HepG2 (cell line): ENCODE measurements around the gene PPP2R5C. TPM values are rescaled to one million over a fixed set of nuclear protein-coding genes. Genes with fewer than 3 reads are reported as not detected.

ENCODE experiments used
- ATAC-seq: fragments of 200-7000 bp; cut with Tn5 transposase; 3 replicates; pipeline ENCODE4 v1.9.1; 2020; ENCODE audit warnings: mild to moderate bottlenecking, moderate library complexity
- BruUV-seq: library from RNA; stranded (reverse); fragments of 400-500 nt; replicated peaks from 2 replicates; lab custom pipeline; 2021; lab: Mats Ljungman, UMichigan
- CTCF ChIA-PET: fragments of 300-600 bp; formaldehyde crosslinking; extraction: SDS; loops from one replicate; lab custom pipeline; 2021; ENCODE audit warnings: low total read pairs, inconsistent platforms, low intra/inter-chr PET ratio; lab: Yijun Ruan, JAX
- POLR2A ChIA-PET: fragments of 350-600 bp; sonication (Branson Sonifier 250); formaldehyde crosslinking; loops from one replicate; lab custom pipeline; 2020; ENCODE audit warnings: antibody characterized with exemption, inconsistent platforms; lab: Yijun Ruan, JAX
- DNase-seq: peaks from one replicate; pipeline ENCODE4 v3.0.0-alpha.2; 2015; ENCODE audit warnings: low spot score
- FAIRE-seq: peaks from 3 replicates; lab custom pipeline; 2011; peaks lifted over from hg19 to GRCh38; lab: Jason Lieb, UNC
- H2AFZ ChIP-seq: one replicate; pipeline ENCODE4 v1.6.1; 2011; ENCODE audit warnings: low read length, inconsistent platforms
- H3K27ac ChIP-seq: fragments of 300-600 bp; 3 replicates; pipeline ENCODE4 v1.8.0; 2011; ENCODE audit warnings: mixed run types, mild to moderate bottlenecking, mixed read lengths, low read length, inconsistent platforms; ENCODE audit not compliant: insufficient read depth; ENCODE audit errors: extremely low read length
- H3K27me3 ChIP-seq, 2 experiments: fragments of 200-600 bp in 1 of 2; 2 replicates in 1 of 2; 3 replicates in 1 of 2; pipeline versions ENCODE4 v1.6.0 to v1.8.0; 2011; ENCODE audit warnings: low read length in 2 of 2, mild to moderate bottlenecking in 2 of 2, moderate library complexity in 2 of 2, inconsistent platforms in 1 of 2; ENCODE audit not compliant: insufficient read depth in 2 of 2, control insufficient read depth in 1 of 2
- H3K36me3 ChIP-seq, 2 experiments: fragments of 200-600 bp in 1 of 2; replicated peaks in 1 of 2; 2 replicates in 1 of 2; 3 replicates in 1 of 2; pipeline versions ENCODE4 v1.5.1 to v1.8.0; 2011; ENCODE audit warnings: low read length in 2 of 2, inconsistent platforms in 1 of 2; ENCODE audit not compliant: insufficient read depth in 2 of 2, control insufficient read depth in 1 of 2
- H3K4me1 ChIP-seq: 2 replicates; pipeline ENCODE4 v1.5.1; 2012; ENCODE audit warnings: low read length, inconsistent platforms; ENCODE audit not compliant: insufficient read depth
- H3K4me2 ChIP-seq: 2 replicates; pipeline ENCODE4 v1.6.0; 2011; ENCODE audit warnings: low read depth, low read length, inconsistent platforms
- H3K4me3 ChIP-seq, 3 experiments: fragments of 200-600 bp in 1 of 3; sonication (generic), shearing (Covaris generic) in 1 of 3; replicated peaks in 1 of 3; 2 replicates each; pipeline ENCODE4 v1.5.1; 2011 to 2016; ENCODE audit warnings: low read length in 3 of 3, inconsistent platforms in 2 of 3, low read depth in 2 of 3, mild to moderate bottlenecking in 2 of 3, control low read depth in 1 of 3, mixed read lengths in 1 of 3; ENCODE audit not compliant: insufficient read depth in 1 of 3
- H3K79me2 ChIP-seq: one replicate; pipeline ENCODE4 v1.6.1; 2011; ENCODE audit warnings: low read length, inconsistent platforms; ENCODE audit not compliant: insufficient read depth
- H3K9ac ChIP-seq: 2 replicates; pipeline ENCODE4 v1.6.0; 2011; ENCODE audit warnings: mild to moderate bottlenecking, low read depth, low read length, inconsistent platforms; ENCODE audit not compliant: insufficient read depth
- H3K9me3 ChIP-seq: 2 replicates; pipeline ENCODE4 v1.5.1; 2012; ENCODE audit warnings: mild to moderate bottlenecking, low read length
- H4K20me1 ChIP-seq: 2 replicates; pipeline ENCODE4 v1.6.0; 2011; ENCODE audit warnings: inconsistent platforms, mild to moderate bottlenecking, low read length, moderate library complexity; ENCODE audit not compliant: insufficient read depth
- CC2D1A ChIP-seq: sonication (generic); formaldehyde crosslinking; IDR thresholded peaks from 2 replicates; pipeline ENCODE4 v1.8.1; 2023; ENCODE audit warnings: mild to moderate bottlenecking, missing genetic modification reagents
- ELF3 ChIP-seq: IDR thresholded peaks from 2 replicates; pipeline ENCODE4 v1.6.1; 2016; ENCODE audit warnings: missing genetic modification reagents, missing compliant biosample characterization
- ZBED4 ChIP-seq: sonication (generic); formaldehyde crosslinking; IDR thresholded peaks from 2 replicates; pipeline ENCODE4 v1.4.0; 2020; ENCODE audit warnings: missing genetic modification reagents, borderline replicate concordance
- ZEB1 ChIP-seq: IDR thresholded peaks from 2 replicates; pipeline ENCODE4 v1.6.1; 2012; ENCODE audit warnings: mild to moderate bottlenecking, low read depth, inconsistent platforms; ENCODE audit not compliant: insufficient replicate concordance
- ZNF503 ChIP-seq: sonication (generic); formaldehyde crosslinking; IDR thresholded peaks from 2 replicates; pipeline ENCODE4 v1.4.0; 2020; ENCODE audit warnings: missing genetic modification reagents
- WGBS: methylation state at CpG from one replicate; pipeline ENCODE4 v1.1.6; 2017; ENCODE audit warnings: low lambda C conversion rate; 5-methylcytosine and 5-hydroxymethylcytosine counted together
- in situ Hi-C: cut with HindIII; loops from 2 replicates; pipeline ENCODE4 v1.10.0; 2017; ENCODE audit warnings: low pct_unique_long_range_greater_than_20kb; ENCODE audit not compliant: extremely low pct_ligation_motif_present
- intact Hi-C: fragments of 100-400 bp; cut with micrococcal nuclease; formaldehyde crosslinking; loops from one replicate; pipeline ENCODE4 v1.10.0; 2022; ENCODE audit not compliant: unreplicated experiment
- polyA plus RNA-seq, 8 experiments: library from polyadenylated mRNA; depleted of rRNA in 3 of 8; stranded (reverse) in 7 of 8; unstranded in 1 of 8; fragments of >200 nt; fragmentation: Illumina TruSeq in 4 of 8; extraction: Trizol in 4 of 8; gene quantifications; 2 replicates each; pipeline versions ENCODE4 v1.2.1 to v1.2.3, GENCODE V29; 2011 to 2016; ENCODE audit warnings: low read depth in 4 of 8, missing spikeins in 1 of 8, mixed read lengths in 1 of 8; ENCODE audit not compliant: insufficient read depth in 1 of 8
- total RNA-seq, 5 experiments: library from RNA; depleted of rRNA; stranded (reverse); fragments of >200 nt; fragmentation: Illumina TruSeq; extraction: Trizol; gene quantifications; 2 replicates each; pipeline ENCODE4 v1.2.3, GENCODE V29; 2016; ENCODE audit warnings: low read depth in 1 of 5

Gene PPP2R5C
- total and polyA plus RNA-seq, 2 of the 13 experiments (the other 11 are each of a cell fraction or from before 2014, with no cell fraction given): 74.3 to 78.5 TPM

GRCh38 chr14:101824339-101824727, 62.8 kb downstream of the PPP2R5C start (continued):
- TF ChIP-seq ZBED4 (CRISPR knock-in tag): no peak

- POLR2A ChIA-PET: no interaction called here
- Histone ChIP-seq H3K9ac (no peak overlapping the region), H2AFZ (no peak overlapping the region), H3K27ac (no peak overlapping the region), H3K36me3 (peaks cover 5 to 33% of the 10 kb centered on the region in 2 experiments), H3K27me3 (no peaks in the 10 kb centered on the region), H4K20me1 (0 out of 2 replicates have a peak, but pooled peaks cover 3% of the 10 kb centered on the region), H3K4me1 (no peaks in the 10 kb centered on the region), H3K9me3 (no peaks in the 10 kb centered on the region), H3K4me2 (no peak overlapping the region), H3K79me2 (peaks cover 64% of the 10 kb centered on the region), H3K4me3 (no peak overlapping the region)
- CTCF ChIA-PET: no interaction called here
- DNase-seq (no peak), FAIRE-seq (no peak), ATAC-seq (no peak)
- no TSS peak for BruUV-seq
- intact Hi-C loops: no loop called here
- WGBS: over 99% methylated on average over 3 of the region's 3 CpGs
- TF ChIP-seq ZNF503 (CRISPR knock-in tag) (no peak), CC2D1A (no peak), ELF3 (CRISPR knock-in tag) (no peak), ZEB1 (no peak)
- in situ Hi-C loops: no loop called here
Measured at GRCh38 chr14:101825797-101826196, 64.3 kb downstream of the PPP2R5C start.
